Stimulated activated CD8-positive, alpha-beta memory T cell treated with anti-CD3 and anti-CD28 coated beads, Interleukin-4, amount 100 ng/mL, for 4 hours (primary cell): ENCODE data around the gene BMP8B.
"Not testable (repeated sequence)": the region's sequence is repeated elsewhere in the genome, so short reads cannot be mapped to it uniquely, and the experiment has no call there.

Experiments
- DNase-seq, 2 donors: peaks; one replicate each; pipeline ENCODE4 v3.0.0-alpha.2; 2020; ENCODE audit warnings: low read depth in 2 of 2, low spot score in 1 of 2

The BMP8B gene

GRCh38 chr1:39779137-39779536 is 9.5 kb downstream of the BMP8B start:
- DNase-seq = no peak

GRCh38 chr1:39778463-39779099 is 10.1 kb downstream of the BMP8B start:
- not testable (repeated sequence) for DNase-seq

GRCh38 chr1:39777896-39778295 is 10.8 kb downstream of the BMP8B start:
- DNase-seq = not testable (repeated sequence)

DNA sequence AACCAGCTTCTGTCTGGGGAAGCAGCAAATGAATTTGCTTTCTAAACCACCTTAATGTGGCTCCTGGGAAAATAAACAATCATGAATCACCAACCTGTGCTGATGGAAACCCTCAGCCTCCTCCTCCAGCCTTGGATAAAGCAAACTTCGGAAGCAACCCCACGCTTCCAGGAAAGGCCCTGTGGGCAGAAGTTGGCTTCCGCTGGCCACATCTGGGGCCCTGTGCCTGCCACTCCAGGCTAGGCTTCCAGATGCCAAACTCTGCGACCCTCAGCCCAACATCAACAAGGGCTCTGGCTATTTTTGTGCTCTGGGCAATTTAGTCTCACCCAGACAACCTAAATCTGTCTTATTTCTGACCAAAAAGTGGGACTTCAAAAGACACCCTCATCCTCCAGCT is 11.4 kb downstream of the BMP8B start:
- no peak for DNase-seq

- no peak for DNase-seq
Observed at GRCh38 chr1:39776886-39777285, 11.8 kb downstream of the BMP8B start.

GRCh38 chr1:39776400-39776713 is 12.3 kb downstream of the BMP8B start:
- DNase-seq = no peak

DNA sequence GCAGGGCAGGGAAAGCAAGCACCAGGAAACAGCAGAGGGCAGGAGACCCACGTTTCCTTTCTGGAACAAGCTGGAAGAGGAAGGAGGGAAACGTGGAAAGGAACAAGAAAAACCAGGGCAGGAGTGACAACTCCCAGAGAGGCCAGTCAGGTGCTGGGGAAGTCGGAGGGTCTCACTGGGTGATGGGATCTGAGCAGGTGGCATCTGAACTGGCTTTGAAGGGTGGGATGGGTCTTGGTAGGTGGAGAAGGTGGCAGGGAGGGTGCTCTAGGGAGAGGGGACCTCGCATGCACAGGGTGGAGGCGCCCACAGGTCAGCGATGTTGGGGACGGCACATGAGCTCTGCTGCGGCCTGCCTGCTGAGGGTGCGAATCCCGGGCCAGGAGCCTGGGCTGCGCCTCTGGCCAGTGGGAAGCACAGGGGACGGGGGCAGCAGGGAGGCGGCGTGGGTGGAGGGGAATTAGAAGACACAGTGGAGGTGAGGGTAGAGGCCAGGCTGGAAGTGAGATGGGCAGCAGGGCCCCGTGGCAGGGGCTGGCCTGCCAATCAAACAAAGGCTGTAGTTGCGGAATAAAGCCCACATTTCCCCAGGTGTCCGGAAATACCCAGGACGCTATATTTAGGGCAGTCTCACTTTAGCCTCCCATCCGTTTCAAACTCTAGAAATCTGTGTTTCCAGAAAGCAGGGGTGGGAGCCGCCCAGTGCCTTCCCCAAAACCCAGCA is 12.8 kb downstream of the BMP8B start:
- not testable (repeated sequence) for DNase-seq

DNA sequence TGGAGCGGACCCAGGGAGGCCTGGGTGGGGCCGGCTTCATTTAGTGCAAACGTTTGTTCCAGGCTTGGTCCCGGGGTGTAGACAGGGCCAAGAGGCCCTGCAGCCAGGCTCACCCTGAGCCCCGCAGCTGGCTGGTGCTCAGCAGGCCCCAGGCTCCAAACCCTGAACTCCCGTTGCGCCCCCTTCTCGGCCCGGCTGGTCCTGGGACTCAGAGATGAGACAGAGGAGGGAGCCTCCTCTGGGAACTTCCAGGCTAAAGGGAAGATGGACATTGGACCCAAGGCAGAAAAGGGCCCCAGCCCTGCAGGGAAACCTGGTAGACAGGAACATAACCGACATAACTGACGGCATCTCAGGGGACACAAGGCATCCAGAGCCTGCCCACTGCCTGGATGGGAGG is 13.5 kb downstream of the BMP8B start:
- DNase-seq = not testable (repeated sequence)

GRCh38 chr1:39773369-39773979 is 15.2 kb downstream of the BMP8B start:
- DNase-seq = not testable (repeated sequence)

DNA sequence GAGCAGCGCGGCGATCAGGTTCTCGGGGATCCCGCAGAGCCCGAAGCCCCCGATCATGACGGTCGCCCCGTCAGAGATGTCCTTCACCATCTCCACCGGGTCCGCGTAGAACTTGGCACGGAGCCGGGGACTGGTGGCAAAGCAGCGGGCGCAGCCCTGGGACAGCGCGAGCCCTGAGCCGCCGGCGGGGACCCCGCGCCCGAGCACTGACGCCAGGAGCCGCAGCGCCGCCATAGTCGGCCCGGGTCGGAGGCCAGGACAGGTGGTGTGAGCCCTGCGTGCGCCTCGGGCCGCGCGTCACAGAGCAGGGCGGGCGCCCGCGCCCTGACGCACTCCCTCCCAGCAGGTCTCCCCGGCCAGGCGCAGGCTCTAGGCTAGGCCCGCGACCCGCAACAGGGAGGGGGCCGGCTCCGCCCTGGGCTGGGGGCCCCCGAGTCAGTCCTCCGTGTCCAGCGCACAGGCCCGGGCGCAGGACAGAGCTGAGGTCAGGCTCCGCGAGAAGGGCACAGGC is 17.6 kb downstream of the BMP8B start, which contains the start of gene OXCT2:
OXCT2 (minus strand) TSS at position 327 of the 511 bp plus-strand sequence; CDS start at position 234, 93 bp downstream.
- DNase-seq = not testable (repeated sequence)

- not testable (repeated sequence) for DNase-seq
Observed at GRCh38 chr1:39770100-39771021, 18.3 kb downstream of the BMP8B start.

GRCh38 chr1:39769502-39769901 is 19.2 kb downstream of the BMP8B start:
- DNase-seq = not testable (repeated sequence)

GRCh38 chr1:39766466-39766865 is 22.2 kb downstream of the BMP8B start:
- DNase-seq = not testable (repeated sequence)

DNA sequence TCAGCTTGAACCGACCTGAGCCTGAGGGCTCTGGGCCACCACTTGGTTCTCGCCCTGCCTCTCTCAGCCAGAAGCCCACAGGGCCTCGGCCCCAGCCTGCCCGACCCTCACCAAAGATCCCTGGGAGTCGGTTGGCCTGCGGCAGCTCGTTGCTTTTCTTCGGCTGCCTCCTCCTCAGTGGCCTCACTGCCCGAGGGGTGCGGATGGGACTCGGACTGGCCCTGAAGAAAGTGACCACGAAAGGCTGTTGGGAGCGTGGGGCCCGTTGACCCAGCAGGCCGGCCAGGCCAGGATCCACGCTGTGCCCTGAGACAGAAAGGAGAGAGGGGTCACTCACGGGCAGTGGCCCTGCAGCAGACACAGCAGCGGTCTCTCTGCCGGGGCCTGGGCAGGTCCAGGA is 24.2 kb downstream of the BMP8B start:
- DNase-seq = not testable (repeated sequence)

- not testable (repeated sequence) for DNase-seq
Observed at GRCh38 chr1:39763619-39764374, 24.9 kb downstream of the BMP8B start.

- no peak for DNase-seq
Observed at GRCh38 chr1:39762550-39763540, 25.8 kb downstream of the BMP8B start.

DNA sequence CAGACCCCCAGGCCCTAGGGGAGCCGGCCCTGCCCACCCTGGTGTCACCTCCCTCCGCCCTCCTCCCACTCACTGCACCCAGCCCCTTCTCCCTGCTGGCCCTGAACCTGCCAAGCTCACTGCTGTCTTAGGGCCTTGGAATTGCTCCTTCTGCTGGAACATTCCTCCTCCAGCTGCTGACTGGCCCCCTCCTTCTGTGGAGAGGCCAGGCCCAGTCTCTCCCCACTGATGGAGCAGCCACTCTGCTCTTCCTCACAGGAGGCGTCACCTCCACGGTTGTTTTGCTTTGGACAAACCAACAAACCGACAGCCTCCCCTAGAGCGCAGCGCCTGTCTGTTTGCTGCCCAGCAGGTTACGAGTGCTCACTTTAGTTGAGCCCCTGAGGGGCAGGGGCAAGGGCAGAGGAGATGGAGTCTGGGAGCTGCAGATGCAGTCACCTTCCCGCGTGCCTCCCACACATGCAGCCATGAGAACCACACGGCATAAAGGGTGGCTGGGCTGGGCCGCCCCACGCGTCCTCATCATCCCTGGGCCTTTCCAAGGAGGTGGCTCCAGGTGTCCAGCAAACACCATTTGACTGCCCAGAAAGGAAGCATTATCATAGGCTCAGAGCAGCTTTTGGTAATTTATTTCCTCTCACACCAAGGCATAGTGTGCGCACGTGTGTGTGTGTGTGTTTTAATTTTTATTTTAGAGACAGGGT is 27.0 kb downstream of the BMP8B start:
- DNase-seq = no peak

- DNase-seq = no peak
Observed at GRCh38 chr1:39761016-39761415, 27.6 kb downstream of the BMP8B start.
